OCI-LY3 (cell line): Measurements from ENCODE around the gene PADI3.

Experiments used
- EZH2phosphoT487 ChIP-seq: fragments of 200-600 bp; shearing (Covaris generic); IDR thresholded peaks from 2 replicates; pipeline ENCODE4 v1.6.1; 2018; ENCODE audit warnings: antibody characterized with exemption, mixed run types, low read depth
- TF ChIP-seq, protein P1 (sequence below): fragments of 200-600, 300-600 bp; sonication (generic); IDR thresholded peaks from 2 replicates; pipeline ENCODE4 v1.5.1; 2014; ENCODE audit warnings: antibody characterized with exemption, low read length, low read depth

DNA sequence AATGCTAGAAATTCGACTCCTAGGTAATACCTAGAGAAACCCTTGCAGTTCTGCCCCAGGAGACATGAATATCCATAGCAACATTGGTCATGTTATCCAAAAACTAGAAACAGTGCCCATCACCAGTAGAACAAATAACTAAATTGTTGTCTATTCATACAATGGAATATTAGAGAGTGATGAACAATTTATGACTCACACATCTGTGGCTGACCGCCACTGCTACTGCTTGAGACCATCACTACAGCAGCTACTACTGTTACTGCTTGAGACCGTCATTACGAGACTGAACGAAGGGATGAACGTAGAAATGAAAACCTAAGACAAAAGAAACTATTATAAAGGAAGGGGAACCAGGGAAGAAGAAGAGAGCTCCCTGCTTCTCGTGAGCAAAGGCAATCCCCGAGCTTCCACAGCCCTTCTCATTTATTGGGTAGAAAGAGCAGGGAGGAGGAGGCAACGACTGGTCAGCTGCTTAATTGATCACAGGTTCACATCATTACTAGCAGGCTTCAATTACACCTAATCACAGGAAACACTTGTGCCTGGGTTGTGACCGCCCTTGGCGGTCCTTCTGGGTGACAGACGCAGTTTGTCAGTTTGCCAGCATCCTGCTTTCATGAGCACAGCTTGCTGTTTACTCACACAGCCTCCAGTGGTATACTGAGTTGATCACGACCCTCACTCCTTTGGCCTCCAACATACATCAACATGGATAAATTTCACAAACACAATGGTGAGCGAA, 45.0 kb downstream of the PADI3 start:
- TF ChIP-seq, protein P1, sequence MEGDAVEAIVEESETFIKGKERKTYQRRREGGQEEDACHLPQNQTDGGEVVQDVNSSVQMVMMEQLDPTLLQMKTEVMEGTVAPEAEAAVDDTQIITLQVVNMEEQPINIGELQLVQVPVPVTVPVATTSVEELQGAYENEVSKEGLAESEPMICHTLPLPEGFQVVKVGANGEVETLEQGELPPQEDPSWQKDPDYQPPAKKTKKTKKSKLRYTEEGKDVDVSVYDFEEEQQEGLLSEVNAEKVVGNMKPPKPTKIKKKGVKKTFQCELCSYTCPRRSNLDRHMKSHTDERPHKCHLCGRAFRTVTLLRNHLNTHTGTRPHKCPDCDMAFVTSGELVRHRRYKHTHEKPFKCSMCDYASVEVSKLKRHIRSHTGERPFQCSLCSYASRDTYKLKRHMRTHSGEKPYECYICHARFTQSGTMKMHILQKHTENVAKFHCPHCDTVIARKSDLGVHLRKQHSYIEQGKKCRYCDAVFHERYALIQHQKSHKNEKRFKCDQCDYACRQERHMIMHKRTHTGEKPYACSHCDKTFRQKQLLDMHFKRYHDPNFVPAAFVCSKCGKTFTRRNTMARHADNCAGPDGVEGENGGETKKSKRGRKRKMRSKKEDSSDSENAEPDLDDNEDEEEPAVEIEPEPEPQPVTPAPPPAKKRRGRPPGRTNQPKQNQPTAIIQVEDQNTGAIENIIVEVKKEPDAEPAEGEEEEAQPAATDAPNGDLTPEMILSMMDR, result no peak
- TF ChIP-seq EZH2phosphoT487, result no peak
